ENCODE data around the gene MBOAT2.

GRCh38 chr2:8957628-8958027, 45.9 kb downstream of the MBOAT2 start:
- TF ChIP-seq, protein P1, sequence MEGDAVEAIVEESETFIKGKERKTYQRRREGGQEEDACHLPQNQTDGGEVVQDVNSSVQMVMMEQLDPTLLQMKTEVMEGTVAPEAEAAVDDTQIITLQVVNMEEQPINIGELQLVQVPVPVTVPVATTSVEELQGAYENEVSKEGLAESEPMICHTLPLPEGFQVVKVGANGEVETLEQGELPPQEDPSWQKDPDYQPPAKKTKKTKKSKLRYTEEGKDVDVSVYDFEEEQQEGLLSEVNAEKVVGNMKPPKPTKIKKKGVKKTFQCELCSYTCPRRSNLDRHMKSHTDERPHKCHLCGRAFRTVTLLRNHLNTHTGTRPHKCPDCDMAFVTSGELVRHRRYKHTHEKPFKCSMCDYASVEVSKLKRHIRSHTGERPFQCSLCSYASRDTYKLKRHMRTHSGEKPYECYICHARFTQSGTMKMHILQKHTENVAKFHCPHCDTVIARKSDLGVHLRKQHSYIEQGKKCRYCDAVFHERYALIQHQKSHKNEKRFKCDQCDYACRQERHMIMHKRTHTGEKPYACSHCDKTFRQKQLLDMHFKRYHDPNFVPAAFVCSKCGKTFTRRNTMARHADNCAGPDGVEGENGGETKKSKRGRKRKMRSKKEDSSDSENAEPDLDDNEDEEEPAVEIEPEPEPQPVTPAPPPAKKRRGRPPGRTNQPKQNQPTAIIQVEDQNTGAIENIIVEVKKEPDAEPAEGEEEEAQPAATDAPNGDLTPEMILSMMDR (IDR thresholded peaks at IDR 0.05; ENCODE audit: poor library complexity, severe bottlenecking), result no peak
- TF ChIP-seq EZH2 (IDR thresholded peaks at IDR 0.05; ENCODE audit: borderline replicate concordance, insufficient read depth, low read length, poor library complexity, severe bottlenecking), result no peak
- TF ChIP-seq, protein P2, sequence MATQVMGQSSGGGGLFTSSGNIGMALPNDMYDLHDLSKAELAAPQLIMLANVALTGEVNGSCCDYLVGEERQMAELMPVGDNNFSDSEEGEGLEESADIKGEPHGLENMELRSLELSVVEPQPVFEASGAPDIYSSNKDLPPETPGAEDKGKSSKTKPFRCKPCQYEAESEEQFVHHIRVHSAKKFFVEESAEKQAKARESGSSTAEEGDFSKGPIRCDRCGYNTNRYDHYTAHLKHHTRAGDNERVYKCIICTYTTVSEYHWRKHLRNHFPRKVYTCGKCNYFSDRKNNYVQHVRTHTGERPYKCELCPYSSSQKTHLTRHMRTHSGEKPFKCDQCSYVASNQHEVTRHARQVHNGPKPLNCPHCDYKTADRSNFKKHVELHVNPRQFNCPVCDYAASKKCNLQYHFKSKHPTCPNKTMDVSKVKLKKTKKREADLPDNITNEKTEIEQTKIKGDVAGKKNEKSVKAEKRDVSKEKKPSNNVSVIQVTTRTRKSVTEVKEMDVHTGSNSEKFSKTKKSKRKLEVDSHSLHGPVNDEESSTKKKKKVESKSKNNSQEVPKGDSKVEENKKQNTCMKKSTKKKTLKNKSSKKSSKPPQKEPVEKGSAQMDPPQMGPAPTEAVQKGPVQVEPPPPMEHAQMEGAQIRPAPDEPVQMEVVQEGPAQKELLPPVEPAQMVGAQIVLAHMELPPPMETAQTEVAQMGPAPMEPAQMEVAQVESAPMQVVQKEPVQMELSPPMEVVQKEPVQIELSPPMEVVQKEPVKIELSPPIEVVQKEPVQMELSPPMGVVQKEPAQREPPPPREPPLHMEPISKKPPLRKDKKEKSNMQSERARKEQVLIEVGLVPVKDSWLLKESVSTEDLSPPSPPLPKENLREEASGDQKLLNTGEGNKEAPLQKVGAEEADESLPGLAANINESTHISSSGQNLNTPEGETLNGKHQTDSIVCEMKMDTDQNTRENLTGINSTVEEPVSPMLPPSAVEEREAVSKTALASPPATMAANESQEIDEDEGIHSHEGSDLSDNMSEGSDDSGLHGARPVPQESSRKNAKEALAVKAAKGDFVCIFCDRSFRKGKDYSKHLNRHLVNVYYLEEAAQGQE (IDR thresholded peaks at IDR 0.05; ENCODE audit: borderline replicate concordance), result no peak
- no peak for TF ChIP-seq TAF1 (IDR thresholded peaks at IDR 0.05; ENCODE audit: low read depth)
- TF ChIP-seq POLR2AphosphoS5 (IDR thresholded peaks at IDR 0.05), result no peak
- no peak for TF ChIP-seq RAD21 (conservative IDR thresholded peaks at IDR 0.05)
- TF ChIP-seq EP300 (conservative IDR thresholded peaks at IDR 0.05; ENCODE audit: poor library complexity, severe bottlenecking), result no peak
- TF ChIP-seq MXI1 (conservative IDR thresholded peaks at IDR 0.05; ENCODE audit: poor library complexity, severe bottlenecking), result no peak
- TF ChIP-seq SMC3 (conservative IDR thresholded peaks at IDR 0.05; ENCODE audit: poor library complexity), result no peak
